ENCODE results near the gene ASTN2.

GRCh38 chr9:117278471-117279035 lies 136.3 kb downstream of the ASTN2 start:
- no peak for TF ChIP-seq SMC3 (conservative IDR thresholded peaks at IDR 0.05; ENCODE audit: poor library complexity)
- no peak for TF ChIP-seq EZH2 (IDR thresholded peaks at IDR 0.05; ENCODE audit: borderline replicate concordance, insufficient read depth, low read length, poor library complexity, severe bottlenecking)
- no peak for TF ChIP-seq CTCF (IDR thresholded peaks at IDR 0.05; ENCODE audit: poor library complexity, severe bottlenecking)
- TF ChIP-seq MXI1 (conservative IDR thresholded peaks at IDR 0.05; ENCODE audit: poor library complexity, severe bottlenecking) = no peak
- peak; percentile 22 for TF ChIP-seq POLR2AphosphoS5 (IDR thresholded peaks at IDR 0.05)
